Upper lobe of left lung (tissue), 4 donors: Measurements from ENCODE around the gene OR7A5.

Experiments used
- EP300 ChIP-seq, 4 donors: sonication (generic); formaldehyde crosslinking; IDR thresholded peaks; one replicate each; pipeline ENCODE4 v1.5.1; 2017; ENCODE audit warnings: antibody characterized with exemption in 4 of 4, control low read depth in 2 of 4
- POLR2A ChIP-seq, 4 donors: fragments of 450-650 bp; IDR thresholded peaks; one replicate each; pipeline ENCODE4 v1.5.1; 2016 to 2017; ENCODE audit warnings: antibody characterized with exemption in 4 of 4, mild to moderate bottlenecking in 2 of 4

GRCh38 chr19:14796021-14796420 lies 39.0 kb downstream of the OR7A5 start:
- no peak for TF ChIP-seq EP300 (IDR thresholded peaks at IDR 0.05)
- no peak for TF ChIP-seq POLR2A (IDR thresholded peaks at IDR 0.05)
